Naive B cell (primary cell): Measurements from ENCODE around the gene SLC2A4RG. TPM values are rescaled to one million over a fixed set of nuclear protein-coding genes. Genes with fewer than 3 reads are reported as not detected.

ENCODE experiments used
- polyA plus RNA-seq, 6 donors: library from polyadenylated mRNA; unstranded; fragments of 300-500 nt; fragmentation: Illumina TruSeq; gene quantifications; one replicate each; pipeline ENCODE4 v1.2.3, GENCODE V29; 2021; ENCODE audit warnings: low read depth in 6 of 6

Gene SLC2A4RG
- polyA plus RNA-seq, 6 donors from 2014 or later: 0.36 to 1.4 (median 1.3) TPM; not detected in 1

Other genes with a start within 250 kb of the SLC2A4RG start
- gene EEF1A2, start 240.7 kb upstream of the SLC2A4RG start, polyA plus RNA-seq: 1 to 10 TPM in 1 of 6 donors, under 1 TPM in 3, not detected in 2; 0.12 to 1.4 (median 0.28) TPM
- 100 to 1,000 TPM in 1 of 6 donors, 10 to 100 TPM in 5; 40.2 to 132 (median 67.5) TPM for gene PPDPF, start 219.0 kb upstream of the SLC2A4RG start, polyA plus RNA-seq
- 1 to 10 TPM in 1 of 6 donors, under 1 TPM in 5; 0.10 to 1.3 (median 0.51) TPM for gene PTK6, start 202.4 kb upstream of the SLC2A4RG start, polyA plus RNA-seq
- not detected for gene SRMS, start 192.0 kb upstream of the SLC2A4RG start, polyA plus RNA-seq
- 1 to 10 TPM in 5 of 6 donors, under 1 TPM in 1; 0.08 to 5.2 (median 1.8) TPM for gene FNDC11, start 185.6 kb upstream of the SLC2A4RG start, polyA plus RNA-seq
- 10 to 100 TPM in 3 of 6 donors, 1 to 10 TPM in 3; 2.5 to 11.6 (median 9.3) TPM for gene HELZ2, start 165.5 kb upstream of the SLC2A4RG start, polyA plus RNA-seq
- gene GMEB2, start 112.7 kb upstream of the SLC2A4RG start, polyA plus RNA-seq: 10 to 100 TPM in 1 of 6 donors, 1 to 10 TPM in 5; 3.1 to 16.0 (median 8.6) TPM
- 1 to 10 TPM; 1.2 to 4.2 (median 2.5) TPM for gene STMN3, start 86.4 kb upstream of the SLC2A4RG start, polyA plus RNA-seq
- 1 to 10 TPM in 5 of 6 donors, not detected in 1; 1.5 to 6.5 (median 3.0) TPM for gene RTEL1, start 81.5 kb upstream of the SLC2A4RG start, polyA plus RNA-seq
- gene TNFRSF6B, start 43.1 kb upstream of the SLC2A4RG start, polyA plus RNA-seq: not detected
- 10 to 100 TPM; 35.6 to 62.9 (median 45.8) TPM for gene ARFRP1, start 31.8 kb upstream of the SLC2A4RG start, polyA plus RNA-seq
- gene ZGPAT, start 31.7 kb upstream of the SLC2A4RG start, polyA plus RNA-seq: 10 to 100 TPM; 25.5 to 58.2 (median 28.1) TPM
- 10 to 100 TPM in 1 of 6 donors, 1 to 10 TPM in 5; 4.9 to 19.0 (median 8.8) TPM for gene LIME1, start 3.1 kb upstream of the SLC2A4RG start, polyA plus RNA-seq
- gene ZBTB46, start 91.5 kb downstream of the SLC2A4RG start, polyA plus RNA-seq: under 1 TPM in 1 of 6 donors, not detected in 5; 0.15 TPM
- gene ABHD16B, start 121.7 kb downstream of the SLC2A4RG start, polyA plus RNA-seq: 1 to 10 TPM in 1 of 6 donors, not detected in 5; 1.1 TPM
- 100 to 1,000 TPM in 1 of 6 donors, 10 to 100 TPM in 5; 61.1 to 105 (median 79.9) TPM for gene TPD52L2, start 125.5 kb downstream of the SLC2A4RG start, polyA plus RNA-seq
- gene DNAJC5, start 155.3 kb downstream of the SLC2A4RG start, polyA plus RNA-seq: 1 to 10 TPM in 5 of 6 donors, under 1 TPM in 1; 0.23 to 4.2 (median 3.3) TPM
- gene UCKL1, start 216.6 kb downstream of the SLC2A4RG start, polyA plus RNA-seq: 10 to 100 TPM; 11.3 to 62.0 (median 31.7) TPM
- gene ZNF512B, start 230.2 kb downstream of the SLC2A4RG start, polyA plus RNA-seq: under 1 TPM in 5 of 6 donors, not detected in 1; 0.16 to 0.69 (median 0.60) TPM
- 1 to 10 TPM; 2.0 to 7.1 (median 5.8) TPM for gene SAMD10, start 239.9 kb downstream of the SLC2A4RG start, polyA plus RNA-seq
- gene PRPF6, start 241.4 kb downstream of the SLC2A4RG start, polyA plus RNA-seq: 10 to 100 TPM; 46.4 to 83.8 (median 66.9) TPM